Omental fat pad (tissue), 4 donors: ENCODE results near the gene CAPN12. TPM values are rescaled to one million over a fixed set of nuclear protein-coding genes. Genes with fewer than 3 reads are reported as not detected.

Source experiments
- ATAC-seq: fragments of 150-250 bp; one replicate; pipeline ENCODE4 v1.9.1; 2016; ENCODE audit warnings: mild to moderate bottlenecking, moderate library complexity; ENCODE audit not compliant: low FRiP score
- DNase-seq: peaks from one replicate; pipeline ENCODE4 v3.0.0-alpha.2; 2019; ENCODE audit warnings: low spot score
- total RNA-seq, 4 donors: library from RNA; depleted of rRNA; stranded (reverse); fragments of >200 nt; gene quantifications; one replicate each; pipeline ENCODE4 v1.1.0, GENCODE V29; 2016
- TF ChIP-seq, protein P1 (sequence below), 3 donors: fragments of 450-650 bp; IDR thresholded peaks; one replicate each; pipeline ENCODE4 v1.5.1; 2016 to 2017; ENCODE audit warnings: antibody characterized with exemption in 3 of 3, mild to moderate bottlenecking in 3 of 3, moderate library complexity in 2 of 3

CAPN12 gene
- total RNA-seq, 4 donors from 2014 or later, result 1.0 to 2.5 (median 1.4) TPM

- TF ChIP-seq, protein P1, sequence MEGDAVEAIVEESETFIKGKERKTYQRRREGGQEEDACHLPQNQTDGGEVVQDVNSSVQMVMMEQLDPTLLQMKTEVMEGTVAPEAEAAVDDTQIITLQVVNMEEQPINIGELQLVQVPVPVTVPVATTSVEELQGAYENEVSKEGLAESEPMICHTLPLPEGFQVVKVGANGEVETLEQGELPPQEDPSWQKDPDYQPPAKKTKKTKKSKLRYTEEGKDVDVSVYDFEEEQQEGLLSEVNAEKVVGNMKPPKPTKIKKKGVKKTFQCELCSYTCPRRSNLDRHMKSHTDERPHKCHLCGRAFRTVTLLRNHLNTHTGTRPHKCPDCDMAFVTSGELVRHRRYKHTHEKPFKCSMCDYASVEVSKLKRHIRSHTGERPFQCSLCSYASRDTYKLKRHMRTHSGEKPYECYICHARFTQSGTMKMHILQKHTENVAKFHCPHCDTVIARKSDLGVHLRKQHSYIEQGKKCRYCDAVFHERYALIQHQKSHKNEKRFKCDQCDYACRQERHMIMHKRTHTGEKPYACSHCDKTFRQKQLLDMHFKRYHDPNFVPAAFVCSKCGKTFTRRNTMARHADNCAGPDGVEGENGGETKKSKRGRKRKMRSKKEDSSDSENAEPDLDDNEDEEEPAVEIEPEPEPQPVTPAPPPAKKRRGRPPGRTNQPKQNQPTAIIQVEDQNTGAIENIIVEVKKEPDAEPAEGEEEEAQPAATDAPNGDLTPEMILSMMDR (IDR thresholded peaks at IDR 0.05), result no peak
These were observed 39.7 kb downstream of the CAPN12 start for GRCh38 chr19:38704488-38705026.

DNA sequence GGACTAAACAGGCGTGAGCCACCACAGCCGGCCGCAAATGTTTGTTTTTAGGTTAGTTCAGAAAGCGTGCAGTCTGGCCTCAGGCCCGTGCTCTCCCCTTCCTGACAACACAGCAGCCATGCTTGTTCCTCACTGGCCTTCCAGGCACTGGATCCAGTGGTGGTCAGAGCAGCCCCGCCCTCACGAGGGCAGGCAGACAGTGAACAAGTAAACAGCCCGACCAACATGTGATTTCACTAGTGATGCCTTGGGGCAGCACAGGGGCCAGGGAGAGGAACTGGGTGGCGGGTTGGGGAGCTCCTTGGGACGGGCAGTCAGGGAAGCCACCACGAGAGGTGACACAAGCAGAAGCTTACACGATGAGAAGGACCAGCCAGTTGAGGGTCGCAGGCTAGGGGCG, 40.8 kb downstream of the CAPN12 start:
- TF ChIP-seq, protein P1 (IDR thresholded peaks at IDR 0.05), result no peak
- ATAC-seq, result no peak
- no peak for DNase-seq

More at GRCh38 chr19:38704488-38705026, 39.7 kb downstream of the CAPN12 start:
- ATAC-seq (no peak), DNase-seq (no peak)

DNA sequence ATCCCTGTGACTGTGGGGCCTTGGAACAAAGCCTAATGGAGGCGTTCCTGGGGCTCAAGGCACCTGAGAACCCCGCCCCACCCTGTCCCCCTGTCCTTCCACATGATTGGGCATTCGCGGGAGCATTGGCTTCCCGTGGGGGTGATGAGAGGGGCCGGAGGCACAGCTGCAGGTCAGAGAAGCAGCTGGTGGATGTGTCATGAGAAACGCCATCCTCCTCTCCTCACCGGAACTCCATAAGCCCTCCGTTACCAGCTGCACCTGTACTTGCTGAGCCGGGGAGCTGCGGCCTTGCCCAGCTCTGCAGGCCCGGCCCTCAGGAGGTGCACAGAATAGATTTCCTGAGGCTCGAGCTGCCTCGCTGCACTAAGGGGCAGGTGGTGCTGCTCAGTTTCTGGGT, 42.0 kb downstream of the CAPN12 start:
- ATAC-seq (no peak), DNase-seq (no peak)
- TF ChIP-seq, protein P1 (IDR thresholded peaks at IDR 0.05), result no peak

GRCh38 chr19:38701455-38702063, 42.7 kb downstream of the CAPN12 start:
- DNase-seq, result no peak
- TF ChIP-seq, protein P1 (IDR thresholded peaks at IDR 0.05), result no peak
- peak; percentile 35 for ATAC-seq

GRCh38 chr19:38700902-38701454, 43.3 kb downstream of the CAPN12 start:
- TF ChIP-seq, protein P1 (IDR thresholded peaks at IDR 0.05), result no peak
- ATAC-seq (no peak), DNase-seq (no peak)

DNA sequence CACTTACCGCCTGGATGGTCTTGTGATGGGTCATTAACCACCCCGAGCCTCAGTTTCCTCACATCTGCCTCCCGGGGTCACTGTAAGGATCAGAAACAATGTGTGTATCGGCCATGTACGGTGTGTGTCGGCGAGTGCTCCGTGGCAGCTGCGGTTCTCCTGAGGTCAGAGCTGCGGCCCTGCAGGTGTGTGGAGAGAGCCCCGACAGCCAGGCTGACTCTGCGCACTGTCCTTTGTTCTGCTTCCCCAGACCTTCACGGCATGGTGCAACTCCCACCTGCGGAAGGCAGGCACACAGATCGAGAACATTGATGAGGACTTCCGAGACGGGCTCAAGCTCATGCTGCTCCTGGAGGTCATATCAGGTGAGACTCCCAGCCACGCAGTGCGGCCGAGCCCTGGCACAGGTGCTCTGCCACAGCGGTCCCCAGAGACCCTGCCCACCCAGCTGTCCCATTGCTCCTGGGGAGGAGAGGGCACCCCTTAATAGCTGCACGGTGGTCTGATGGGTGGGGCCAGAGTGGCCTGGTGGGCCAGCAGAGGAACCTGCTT, 43.8 kb downstream of the CAPN12 start:
- DNase-seq (no peak), ATAC-seq (no peak)
- TF ChIP-seq, protein P1 (IDR thresholded peaks at IDR 0.05), result no peak
